Measurements from ENCODE around the gene INPP5E. TPM values are rescaled to one million over a fixed set of nuclear protein-coding genes. Genes with fewer than 3 reads are reported as not detected.

INPP5E gene
- total and polyA plus RNA-seq, 11 donors = 6.4 to 11.7 (median 9.3) TPM

DNA sequence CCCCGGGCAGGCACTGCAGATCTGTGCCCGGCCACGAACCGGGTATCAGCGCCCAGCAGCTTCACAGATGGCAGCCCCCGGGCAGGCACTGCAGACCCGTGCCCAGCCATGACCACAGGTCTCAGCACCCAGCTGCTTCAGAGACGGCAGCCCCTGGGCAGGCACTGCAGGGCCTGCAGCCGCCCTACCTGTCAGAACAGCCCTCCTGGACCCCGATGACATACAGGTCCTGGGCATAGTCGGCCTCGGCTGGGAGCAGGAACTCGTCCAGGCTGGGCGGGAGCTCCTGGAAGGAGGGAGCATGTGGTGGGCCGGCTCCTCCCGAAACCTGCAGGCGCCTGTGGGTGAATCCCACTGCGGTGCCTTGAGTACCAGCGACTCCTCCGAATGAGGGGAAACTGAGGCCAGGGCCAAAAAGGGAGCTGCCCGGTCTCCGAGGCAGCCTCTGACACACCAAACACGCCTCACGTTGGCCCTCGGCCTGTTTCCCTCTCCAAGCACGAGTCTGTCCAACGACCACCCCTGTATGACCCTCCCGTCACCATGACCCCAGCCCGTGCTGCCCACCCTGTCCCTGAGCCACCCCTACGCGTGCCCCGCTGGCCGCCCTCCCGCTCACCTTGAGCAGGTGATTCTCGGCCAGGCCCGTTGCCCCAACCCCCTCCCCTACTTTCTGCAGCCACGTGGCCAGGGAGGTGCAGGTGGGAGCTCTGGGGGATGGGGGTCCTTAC, 5.6 kb downstream of the INPP5E start:
- Histone ChIP-seq H3K4me3 (no peak overlapping the region), H3K27ac (no peak overlapping the region), H3K36me3 (peaks cover 0 to 58% (median 36%) of the 10 kb centered on the region in 9 donors), H3K9me3 (no peaks in the 10 kb centered on the region), H3K4me1 (peaks cover 5 to 31% (median 22%) of the 10 kb centered on the region in 12 donors), H3K27me3 (no peaks in the 10 kb centered on the region)
- WGBS, 4 donors = 89 to 92% (median 91%) methylated on average over 28 to 37 of the region's 37 CpGs
- TF ChIP-seq POLR2A (IDR thresholded peaks at IDR 0.05) (no peak), CTCF (IDR thresholded peaks at IDR 0.05) (no peak)
- no peak for ATAC-seq
- DNase-seq = no peak
- intact Hi-C loops (cut with DNase I) = no loop called here

GRCh38 chr9:136433043-136433715, 6.5 kb downstream of the INPP5E start:
- intact Hi-C loops (cut with DNase I) = no loop called here
- WGBS, 4 donors = 92 to 95% (median 94%) methylated on average over 30 to 36 of the region's 36 CpGs
- Histone ChIP-seq H3K27me3 (no peaks in the 10 kb centered on the region), H3K9me3 (no peaks in the 10 kb centered on the region), H3K4me3 (no peak overlapping the region), H3K4me1 (peaks cover 5 to 25% (median 19%) of the 10 kb centered on the region in 12 donors), H3K27ac (no peak overlapping the region), H3K36me3 (peaks cover 0 to 67% (median 44%) of the 10 kb centered on the region in 9 donors)
- DNase-seq (no peak), ATAC-seq (no peak)
- TF ChIP-seq CTCF (IDR thresholded peaks at IDR 0.05) (no peak), POLR2A (IDR thresholded peaks at IDR 0.05) (no peak)

DNA sequence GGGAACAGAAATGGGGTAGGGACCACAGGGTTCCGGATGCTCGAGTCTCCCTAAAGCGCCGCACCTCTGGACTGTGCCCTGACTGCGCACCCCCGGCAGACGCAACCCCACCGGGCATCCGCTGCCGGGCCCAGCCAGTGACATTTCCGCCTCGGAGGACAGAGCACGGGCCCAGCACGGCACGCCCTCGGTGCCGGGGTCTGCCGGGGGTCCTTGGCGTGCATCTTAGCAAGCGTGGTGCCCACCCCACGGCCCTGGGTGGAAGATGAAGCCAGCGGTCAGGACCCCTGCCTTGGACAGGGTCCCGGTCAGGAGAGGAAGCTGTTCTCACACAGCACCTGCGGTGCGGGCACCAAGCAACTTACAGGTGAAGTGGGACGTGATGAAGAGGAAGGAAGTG, 7.1 kb downstream of the INPP5E start:
- no peaks in the 10 kb centered on the region for H3K27me3 ChIP-seq
- H3K4me3 ChIP-seq = no peak overlapping the region
- H3K36me3 ChIP-seq = peaks cover 0 to 70% (median 47%) of the 10 kb centered on the region in 9 donors
- no peak for DNase-seq
- WGBS, 4 donors = 91 to 95% (median 95%) methylated on average over 12 to 26 of the region's 26 CpGs
- ATAC-seq = no peak
- peaks cover 0 to 19% (median 14%) of the 10 kb centered on the region in 12 donors for H3K4me1 ChIP-seq
- intact Hi-C loops (cut with DNase I) = no loop called here
- no peaks in the 10 kb centered on the region for H3K9me3 ChIP-seq
- TF ChIP-seq CTCF (IDR thresholded peaks at IDR 0.05) (no peak), POLR2A (IDR thresholded peaks at IDR 0.05) (no peak)
- no peak overlapping the region for H3K27ac ChIP-seq

DNA sequence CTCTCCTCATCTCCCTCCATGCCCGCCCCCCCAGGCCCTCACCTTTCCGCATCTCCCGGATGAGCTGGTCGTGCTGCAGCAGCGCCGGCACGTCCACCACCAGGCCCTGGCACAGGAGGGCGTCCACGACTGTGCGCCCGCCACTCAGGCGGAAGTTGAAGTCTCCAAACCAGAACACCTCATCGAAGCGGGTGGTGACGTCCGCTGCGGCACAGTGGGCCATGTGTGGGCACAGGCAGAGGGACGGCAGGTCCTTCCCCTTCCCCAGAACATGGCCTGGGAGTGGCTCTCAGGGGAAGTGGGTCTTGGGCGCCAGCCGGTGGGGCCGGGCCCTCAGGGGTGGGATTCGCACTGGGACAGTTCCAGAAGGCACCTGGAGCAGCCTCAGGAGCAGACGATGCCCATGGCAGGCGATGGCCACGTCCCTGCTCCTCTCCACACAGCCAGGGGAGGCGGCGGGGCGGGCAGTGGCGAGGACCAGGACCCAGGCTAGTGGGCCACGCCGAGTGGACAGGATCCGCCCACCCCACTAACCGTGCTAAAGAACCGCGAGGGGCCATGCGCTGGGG, 7.8 kb downstream of the INPP5E start:
- WGBS, 4 donors = 91 to 98% (median 93%) methylated on average over 20 to 36 of the region's 36 CpGs
- no peak for ATAC-seq
- Histone ChIP-seq H3K27ac (no peak overlapping the region), H3K9me3 (no peaks in the 10 kb centered on the region), H3K4me1 (peaks cover 0 to 11% (median 6%) of the 10 kb centered on the region in 12 donors), H3K36me3 (peaks cover 0 to 72% (median 51%) of the 10 kb centered on the region in 9 donors), H3K4me3 (no peak overlapping the region), H3K27me3 (no peaks in the 10 kb centered on the region)
- no peak for DNase-seq
- TF ChIP-seq CTCF (IDR thresholded peaks at IDR 0.05) = no peak
- TF ChIP-seq POLR2A (IDR thresholded peaks at IDR 0.05) = no peak
- intact Hi-C loops (cut with DNase I) = no loop called here

All from heart left ventricle (tissue), 16 donors.